ENCODE measurements around the gene AP1S1.
"Not testable (repeated sequence)": the region's sequence is repeated elsewhere in the genome, so short reads cannot be mapped to it uniquely, and the experiment has no call there.

Gene AP1S1

GRCh38 chr7:101200504-101200861, 46.2 kb downstream of the AP1S1 start:
- no peak for TF ChIP-seq CTCF (IDR thresholded peaks at IDR 0.05; ENCODE audit: low read depth, low read length)
- no peak overlapping the region for H3K4me3 ChIP-seq (replicated peaks in 1 of 2; ENCODE audit: low read depth in 2 of 2, low read length in 2 of 2)
- no peak for DNase-seq (ENCODE audit: low read depth in 2 of 2)

- no peak for TF ChIP-seq CTCF (IDR thresholded peaks at IDR 0.05; ENCODE audit: low read depth, low read length)
- no peak for DNase-seq (ENCODE audit: low read depth in 2 of 2)
- no peak within 1 kb of the TSS for H3K4me3 ChIP-seq (replicated peaks in 1 of 2; ENCODE audit: low read depth in 2 of 2, low read length in 2 of 2)
These were observed 46.8 kb downstream of the AP1S1 start, which contains the start of gene MOGAT3 for GRCh38 chr7:101200862-101201599. Gene MOGAT3 (minus strand): TSS chr7:101201036. CDS start chr7:101200854, 182 bp downstream.

- TF ChIP-seq CTCF (IDR thresholded peaks at IDR 0.05; ENCODE audit: low read depth, low read length): no peak
- H3K4me3 ChIP-seq (replicated peaks in 1 of 2; ENCODE audit: low read depth in 2 of 2, low read length in 2 of 2): no peak overlapping the region
- no peak for DNase-seq (ENCODE audit: low read depth in 2 of 2)
These were observed 47.7 kb downstream of the AP1S1 start for GRCh38 chr7:101201695-101202602.

GRCh38 chr7:101202603-101202918, 48.3 kb downstream of the AP1S1 start:
- DNase-seq (ENCODE audit: low read depth in 2 of 2): no peak
- no peak for TF ChIP-seq CTCF (IDR thresholded peaks at IDR 0.05; ENCODE audit: low read depth, low read length)
- no peak overlapping the region for H3K4me3 ChIP-seq (replicated peaks in 1 of 2; ENCODE audit: low read depth in 2 of 2, low read length in 2 of 2)

GRCh38 chr7:101203740-101204738, 49.8 kb downstream of the AP1S1 start:
- peak; percentile 26 to 48 for DNase-seq (ENCODE audit: low read depth in 2 of 2)
- not testable (repeated sequence) for H3K4me3 ChIP-seq (replicated peaks in 1 of 2; ENCODE audit: low read depth in 2 of 2, low read length in 2 of 2)

GRCh38 chr7:101205901-101206664, 51.8 kb downstream of the AP1S1 start:
- no peak for TF ChIP-seq CTCF (IDR thresholded peaks at IDR 0.05; ENCODE audit: low read depth, low read length)
- no peak for DNase-seq (ENCODE audit: low read depth in 2 of 2)
- no peak overlapping the region for H3K4me3 ChIP-seq (replicated peaks in 1 of 2; ENCODE audit: low read depth in 2 of 2, low read length in 2 of 2)
